ENCODE measurements around the gene KREMEN1. TPM values are rescaled to one million over a fixed set of nuclear protein-coding genes. Genes with fewer than 3 reads are reported as not detected.

KREMEN1 gene
- total RNA-seq, 1 experiment from 2014 or later, result 2.2 TPM

GRCh38 chr22:29103121-29103520 lies 30.3 kb downstream of the KREMEN1 start:
- in situ Hi-C loops (cut with HindIII; ENCODE audit: low pct_unique_long_range_greater_than_20kb, low sequenced_read_pairs) (no loop called here), intact Hi-C loops (cut with micrococcal nuclease; ENCODE audit: unreplicated experiment) (no loop called here)
- DNase-seq (ENCODE audit: low read depth, low spot score), result no peak
- ChIA-PET POLR2A (no interaction called here), CTCF (no interaction called here)
- H3K36me3 ChIP-seq (ENCODE audit: control insufficient read depth, insufficient read depth, low read length), result no peaks in the 10 kb centered on the region; the same call in 1 of the 2 replicates
- no peak for ATAC-seq
- TF ChIP-seq POLR2AphosphoS5 (IDR thresholded peaks at IDR 0.05; ENCODE audit: low read depth, low read length), result no peak
- no peak for TF ChIP-seq TCF7L2 (IDR thresholded peaks at IDR 0.05; ENCODE audit: low read depth, low read length)
- TF ChIP-seq CTCF (IDR thresholded peaks at IDR 0.05), result no peak
- TF ChIP-seq SIN3A (IDR thresholded peaks at IDR 0.05; ENCODE audit: borderline replicate concordance, insufficient read depth, low read depth, low read length), result no peak
- no peak for TF ChIP-seq REST (IDR thresholded peaks at IDR 0.05; ENCODE audit: insufficient read depth in 1 of 2, low read depth in 2 of 2, low read length in 1 of 2)
- H3K9me3 ChIP-seq (ENCODE audit: control insufficient read depth, insufficient read depth, low read depth, low read length), result no peaks in the 10 kb centered on the region
- H3K27me3 ChIP-seq (ENCODE audit: control insufficient read depth, insufficient read depth, low read length), result no peaks in the 10 kb centered on the region
- H3K27ac ChIP-seq (ENCODE audit: low read length), result no peak overlapping the region
- no peak overlapping the region for H3K4me3 ChIP-seq (ENCODE audit: low read depth in 2 of 2, low read length in 2 of 2)
- no peaks in the 10 kb centered on the region for H3K4me1 ChIP-seq (ENCODE audit: control insufficient read depth, insufficient read depth, low read length)
- no TSS peak for BruUV-seq (replicated peaks)

GRCh38 chr22:29105468-29105867 lies 32.6 kb downstream of the KREMEN1 start:
- H3K9me3 ChIP-seq (ENCODE audit: control insufficient read depth, insufficient read depth, low read depth, low read length), result no peaks in the 10 kb centered on the region
- H3K4me3 ChIP-seq (ENCODE audit: low read depth in 2 of 2, low read length in 2 of 2), result no peak overlapping the region
- no peak for DNase-seq (ENCODE audit: low read depth, low spot score)
- no peak for ATAC-seq
- in situ Hi-C loops (cut with HindIII; ENCODE audit: low pct_unique_long_range_greater_than_20kb, low sequenced_read_pairs) (no loop called here), intact Hi-C loops (cut with micrococcal nuclease; ENCODE audit: unreplicated experiment) (no loop called here)
- ChIA-PET CTCF (no interaction called here), POLR2A (no interaction called here)
- no peaks in the 10 kb centered on the region for H3K27me3 ChIP-seq (ENCODE audit: control insufficient read depth, insufficient read depth, low read length)
- no peak for TF ChIP-seq CTCF (IDR thresholded peaks at IDR 0.05)
- no peak for TF ChIP-seq SIN3A (IDR thresholded peaks at IDR 0.05; ENCODE audit: borderline replicate concordance, insufficient read depth, low read depth, low read length)
- no peak for TF ChIP-seq REST (IDR thresholded peaks at IDR 0.05; ENCODE audit: insufficient read depth in 1 of 2, low read depth in 2 of 2, low read length in 1 of 2)
- no peak for TF ChIP-seq POLR2AphosphoS5 (IDR thresholded peaks at IDR 0.05; ENCODE audit: low read depth, low read length)
- no peak for TF ChIP-seq TCF7L2 (IDR thresholded peaks at IDR 0.05; ENCODE audit: low read depth, low read length)
- no peaks in the 10 kb centered on the region for H3K36me3 ChIP-seq (ENCODE audit: control insufficient read depth, insufficient read depth, low read length)
- H3K4me1 ChIP-seq (ENCODE audit: control insufficient read depth, insufficient read depth, low read length), result no peaks in the 10 kb centered on the region
- no TSS peak for BruUV-seq (replicated peaks)
- H3K27ac ChIP-seq (ENCODE audit: low read length), result no peak overlapping the region
